ENCODE measurements around the gene DDX3Y.

GRCh38 chrY:12928043-12928442, 23.4 kb downstream of the DDX3Y start:
- TF ChIP-seq CTCF (conservative IDR thresholded peaks at IDR 0.05): no peak
- no peak for TF ChIP-seq EZH2 (IDR thresholded peaks at IDR 0.05; ENCODE audit: low read depth)

Data from PC-9 (cell line).